ENCODE results near the gene HEPACAM2.

Gene HEPACAM2

DNA sequence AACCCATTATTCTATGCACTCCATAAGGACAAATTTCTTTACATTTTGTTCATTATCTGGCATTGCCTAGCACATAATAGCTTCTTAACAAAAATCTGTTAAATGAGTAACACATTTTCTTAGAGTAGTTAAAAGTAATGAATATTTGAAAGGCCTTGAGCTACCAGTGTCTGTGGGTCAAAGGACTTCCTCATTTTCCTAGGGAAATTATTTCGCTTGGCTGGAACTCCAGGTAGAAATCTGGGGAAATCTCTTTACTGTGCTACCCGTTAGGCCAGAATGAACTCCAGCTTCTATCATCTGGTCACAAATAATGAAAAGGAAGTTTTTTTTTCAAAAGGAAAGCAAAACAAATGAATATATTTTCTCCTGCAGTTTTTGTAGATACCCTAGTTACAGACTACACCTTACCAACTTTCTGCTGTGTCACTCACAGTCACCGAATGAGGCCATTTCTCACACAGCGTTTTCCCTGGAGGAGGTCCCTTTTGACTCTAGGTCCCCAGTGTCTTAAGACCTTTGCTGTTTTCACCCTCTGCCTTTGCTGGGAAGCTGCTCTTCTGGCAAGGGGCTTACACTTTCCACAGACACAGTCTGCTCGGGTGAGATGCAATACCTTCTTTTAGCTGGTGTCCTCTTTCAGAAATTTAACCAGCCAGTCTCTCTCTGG lies 79.7 kb downstream of the HEPACAM2 start:
- no peak for DNase-seq

DNA sequence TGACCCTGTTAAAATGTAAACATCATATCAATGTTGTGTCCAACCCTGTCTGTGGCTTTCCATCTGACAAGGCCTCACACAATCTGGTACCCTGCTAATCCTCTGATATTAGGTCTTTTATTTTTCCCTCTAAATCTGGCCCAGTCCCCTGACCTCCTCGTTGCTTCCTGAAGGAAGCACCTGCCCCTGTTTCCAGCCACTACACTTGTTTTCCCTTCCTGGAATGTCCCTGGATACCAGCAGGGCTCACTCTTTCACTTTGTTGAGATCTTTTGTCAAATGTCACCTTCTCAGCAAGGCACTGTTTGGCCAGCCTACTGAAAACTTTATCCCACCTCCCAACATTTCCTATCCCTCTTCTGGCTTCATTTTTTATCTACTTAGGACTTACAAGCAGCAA lies 80.2 kb downstream of the HEPACAM2 start:
- no peak for DNase-seq

DNA sequence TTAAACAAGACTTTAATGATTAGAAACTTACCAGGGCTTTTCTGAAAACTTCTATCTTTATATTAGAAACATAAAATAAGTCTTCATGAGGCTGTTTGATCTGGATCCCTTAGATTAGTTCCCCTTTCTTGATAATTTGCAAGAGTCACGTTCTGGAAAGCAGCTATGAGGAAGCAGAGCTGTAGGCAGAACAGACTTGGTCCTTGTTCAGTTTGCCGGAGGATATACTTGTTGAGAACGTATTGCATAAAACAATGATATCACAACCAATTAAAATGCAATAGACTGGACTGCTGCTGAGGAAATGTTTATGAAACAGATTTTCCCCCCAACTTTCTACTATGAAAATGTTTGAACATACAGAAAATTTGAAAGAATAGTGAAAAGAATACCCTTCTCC lies 80.9 kb downstream of the HEPACAM2 start:
- no peak for DNase-seq

DNA sequence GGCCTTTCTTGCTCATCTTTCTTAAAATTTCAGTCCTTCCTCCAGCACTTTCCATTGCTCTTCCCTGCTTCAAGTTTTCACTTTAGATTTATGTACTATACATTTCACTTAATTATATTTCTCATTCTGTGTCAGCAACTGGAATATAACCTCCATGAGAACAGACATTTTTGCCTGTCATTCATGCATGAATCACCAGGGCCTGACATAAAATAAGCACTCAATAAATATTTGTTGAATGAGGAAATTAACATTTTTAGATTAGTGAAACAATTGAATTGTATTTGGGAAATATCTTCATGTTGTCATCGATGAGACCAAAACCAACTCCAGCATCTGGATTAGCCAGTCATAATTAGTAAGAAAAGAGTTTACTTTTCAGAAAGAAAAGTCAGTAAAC lies 84.1 kb downstream of the HEPACAM2 start:
- peak; percentile 60 for DNase-seq

DNA sequence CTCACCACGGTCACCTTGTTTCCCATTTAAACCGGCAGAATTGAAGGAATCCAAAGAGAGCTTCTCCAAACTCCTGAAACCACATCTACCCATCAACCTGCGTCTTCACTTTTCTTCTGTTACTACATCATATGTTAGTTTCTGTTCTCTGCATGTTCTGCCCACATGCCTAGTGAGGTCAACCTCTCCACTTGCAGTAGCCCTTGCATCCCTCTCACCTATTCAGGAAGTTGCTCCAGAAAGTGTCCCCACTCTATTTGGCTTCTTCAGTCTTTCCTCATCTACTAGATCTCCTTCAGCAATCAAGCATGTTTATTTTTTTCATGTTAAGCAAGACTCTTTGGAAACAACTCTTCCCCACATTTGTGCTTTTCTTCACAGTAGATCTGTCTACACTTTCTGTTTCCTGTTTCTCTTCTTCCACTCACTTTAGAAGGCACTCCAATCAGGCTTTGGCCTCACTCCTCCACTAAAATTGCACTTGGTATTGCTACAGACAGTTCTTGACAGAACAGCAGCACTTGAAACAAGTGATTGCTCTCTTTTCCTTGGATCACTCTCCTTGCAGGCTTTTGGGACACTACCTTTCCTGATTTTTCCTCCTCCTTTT lies 85.6 kb downstream of the HEPACAM2 start:
- no peak for DNase-seq

DNA sequence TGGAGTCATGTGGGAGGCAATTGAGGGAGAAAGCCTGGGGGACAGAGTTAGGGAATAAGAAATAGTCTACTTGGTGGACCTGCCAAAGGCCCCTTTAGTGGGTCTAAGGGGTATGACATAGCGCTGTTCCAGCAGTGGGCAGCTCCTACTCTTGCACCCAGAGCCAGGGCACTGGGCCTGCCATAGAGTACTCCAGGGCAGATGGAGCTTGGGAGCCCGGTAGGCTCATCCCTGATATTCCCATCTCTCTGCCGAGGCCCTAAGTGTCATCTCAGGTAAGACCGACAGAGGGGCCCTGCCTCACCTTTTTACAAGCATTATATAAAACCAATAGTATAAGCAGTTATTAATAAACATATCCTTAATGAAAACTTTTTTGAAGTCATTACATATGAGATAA lies 87.7 kb downstream of the HEPACAM2 start:
- DNase-seq, result no peak
